Amniotic stem cell (primary cell): Measurements from ENCODE around the gene FGF18.
"Not testable (repeated sequence)": the region's sequence is repeated elsewhere in the genome, so short reads cannot be mapped to it uniquely, and the experiment has no call there.

Source experiments
- DNase-seq: peaks from one replicate; lab custom pipeline; 2025; lab: John Stamatoyannopoulos, UW

The FGF18 gene, protein sequence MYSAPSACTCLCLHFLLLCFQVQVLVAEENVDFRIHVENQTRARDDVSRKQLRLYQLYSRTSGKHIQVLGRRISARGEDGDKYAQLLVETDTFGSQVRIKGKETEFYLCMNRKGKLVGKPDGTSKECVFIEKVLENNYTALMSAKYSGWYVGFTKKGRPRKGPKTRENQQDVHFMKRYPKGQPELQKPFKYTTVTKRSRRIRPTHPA

DNA sequence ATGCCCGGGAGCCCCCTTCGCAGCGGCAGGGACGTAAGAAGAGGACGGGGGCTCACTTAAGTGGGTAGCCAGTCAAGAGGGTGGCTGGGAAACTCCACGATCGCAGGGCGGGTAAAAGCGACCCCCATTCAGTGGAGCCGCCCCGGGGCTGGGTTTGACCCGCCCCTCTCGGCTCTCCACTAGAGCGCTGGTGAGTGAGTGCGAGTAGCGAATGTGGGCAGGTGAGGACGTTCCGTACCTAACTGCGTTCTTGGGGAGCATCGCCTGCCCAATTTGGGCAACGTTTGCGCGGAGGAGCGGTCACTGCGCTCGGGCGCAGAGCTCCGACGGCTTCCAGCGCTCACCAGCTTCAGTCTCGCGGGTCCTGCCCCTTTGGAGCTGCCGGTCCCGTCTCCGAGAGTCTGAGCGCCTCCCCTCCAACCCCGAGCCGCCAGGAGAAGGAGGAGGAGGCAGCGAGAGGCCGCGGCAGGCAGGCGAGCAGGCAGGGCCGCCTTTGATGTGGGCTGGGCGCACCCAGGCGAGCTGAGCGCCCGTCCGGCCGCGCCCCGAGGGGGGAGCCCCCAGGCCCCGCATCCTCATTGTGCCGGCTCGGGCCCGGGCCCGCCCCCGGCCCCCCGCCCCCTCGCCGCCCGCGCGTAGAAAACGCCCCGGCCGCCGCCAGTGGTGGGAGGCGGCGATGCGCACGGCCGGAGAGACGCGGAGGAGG lies at the start of gene FGF18:
TSS of gene FGF18 (plus strand) at position 666 of the 706 bp plus-strand sequence. CDS start 553 bp downstream, outside the sequence.
- no peak for DNase-seq

DNA sequence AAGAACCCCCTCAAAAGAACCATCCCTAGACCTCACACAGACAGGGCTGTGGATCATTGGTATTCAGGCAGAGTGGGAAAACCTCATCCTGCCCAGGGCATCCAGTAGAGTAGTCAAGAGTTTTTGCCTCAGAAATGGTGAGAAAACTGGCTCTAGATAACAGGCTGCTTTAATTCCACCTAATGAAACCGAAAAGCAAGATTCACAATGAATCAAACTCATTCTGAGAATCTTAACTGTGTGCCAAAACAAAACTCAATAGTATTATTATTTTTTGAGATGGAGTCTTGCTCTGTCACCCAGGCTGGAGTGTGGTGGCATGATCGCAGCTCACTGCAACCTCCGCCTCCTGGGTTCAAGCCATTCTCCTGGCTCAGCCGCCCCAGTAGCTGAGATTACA lies 49.5 kb upstream of the FGF18 start:
- DNase-seq, result no peak

DNA sequence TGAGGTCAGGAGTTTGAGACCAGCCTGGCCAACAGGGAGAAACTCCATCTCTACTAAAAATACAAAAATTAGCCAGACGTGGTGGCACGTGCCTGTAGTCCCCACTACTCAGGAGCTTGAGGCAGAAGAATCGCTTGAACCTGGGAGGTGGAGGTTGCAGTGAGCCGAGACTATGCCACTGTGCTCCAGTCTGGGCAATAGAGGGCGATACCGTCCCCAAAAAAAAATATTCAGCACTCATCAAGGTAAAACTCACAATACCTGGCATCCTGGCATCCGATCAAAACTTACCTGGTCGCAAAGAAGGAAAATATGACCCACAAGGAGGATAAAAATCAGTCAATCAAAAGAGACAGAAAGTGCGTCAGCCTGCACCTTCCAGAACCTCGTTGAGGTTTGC lies 48.6 kb upstream of the FGF18 start:
- DNase-seq, result not testable (repeated sequence)

DNA sequence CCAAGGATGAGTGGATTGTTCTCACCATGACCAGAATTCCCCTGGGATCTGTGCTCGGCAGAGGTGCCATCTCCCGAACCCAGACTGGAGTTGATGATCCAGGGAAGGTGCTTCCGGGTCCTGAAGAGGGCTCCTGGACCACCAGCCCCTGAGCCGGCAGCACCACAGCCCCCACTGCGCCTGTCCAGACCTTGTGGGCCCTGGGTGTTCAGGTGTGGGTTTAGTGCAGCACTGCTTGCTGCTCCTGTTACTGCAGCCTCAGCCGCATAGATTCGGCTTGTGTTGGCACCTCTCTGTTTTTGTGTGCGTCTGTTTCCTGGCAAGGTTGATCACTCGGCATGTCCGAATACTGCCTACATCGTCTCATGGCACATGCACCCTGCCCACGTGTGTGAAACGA lies 48.1 kb upstream of the FGF18 start:
- no peak for DNase-seq

- no peak for DNase-seq
Measured at GRCh38 chr5:171379961-171380360, 39.5 kb upstream of the FGF18 start.

DNA sequence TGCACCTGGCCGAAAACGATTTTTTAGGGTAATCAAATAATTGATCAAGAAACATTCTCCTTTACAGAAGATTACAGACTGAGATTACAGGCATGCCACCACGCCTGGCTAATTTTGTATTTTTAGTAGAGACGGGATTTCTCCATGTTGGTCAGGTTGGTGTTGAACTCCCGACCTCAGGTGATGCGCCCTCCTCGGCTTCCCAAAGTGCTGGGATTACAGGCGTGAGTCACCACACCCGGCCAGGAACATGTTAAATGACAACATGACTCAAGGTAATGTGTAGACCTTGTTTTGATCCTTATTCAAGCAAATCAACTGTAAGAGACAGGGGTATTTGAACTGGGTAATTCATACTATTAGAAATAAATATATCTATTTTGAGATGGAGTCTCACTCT lies 35.0 kb upstream of the FGF18 start:
- not testable (repeated sequence) for DNase-seq

DNA sequence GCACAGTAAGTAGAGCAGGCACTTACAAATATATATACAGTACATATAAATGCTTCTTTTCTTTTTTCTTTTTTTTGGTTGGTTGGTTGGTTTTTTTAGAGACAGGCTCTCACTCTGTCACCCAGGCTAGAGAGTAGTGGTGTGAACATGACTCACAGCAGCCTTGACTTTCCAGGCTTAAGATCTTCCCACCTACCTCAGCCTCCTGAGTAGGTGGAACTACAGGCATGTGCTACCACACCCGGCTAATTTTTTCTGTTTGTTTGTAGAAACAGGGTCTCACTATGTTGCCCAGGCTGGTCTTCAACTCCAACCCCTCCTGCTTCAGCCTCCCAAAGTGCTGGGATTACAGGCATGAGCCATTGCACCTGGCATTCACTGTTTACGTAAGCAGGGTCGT lies 34.4 kb upstream of the FGF18 start:
- not testable (repeated sequence) for DNase-seq

GRCh38 chr5:171386006-171386671 lies 33.3 kb upstream of the FGF18 start:
- DNase-seq, result no peak

DNA sequence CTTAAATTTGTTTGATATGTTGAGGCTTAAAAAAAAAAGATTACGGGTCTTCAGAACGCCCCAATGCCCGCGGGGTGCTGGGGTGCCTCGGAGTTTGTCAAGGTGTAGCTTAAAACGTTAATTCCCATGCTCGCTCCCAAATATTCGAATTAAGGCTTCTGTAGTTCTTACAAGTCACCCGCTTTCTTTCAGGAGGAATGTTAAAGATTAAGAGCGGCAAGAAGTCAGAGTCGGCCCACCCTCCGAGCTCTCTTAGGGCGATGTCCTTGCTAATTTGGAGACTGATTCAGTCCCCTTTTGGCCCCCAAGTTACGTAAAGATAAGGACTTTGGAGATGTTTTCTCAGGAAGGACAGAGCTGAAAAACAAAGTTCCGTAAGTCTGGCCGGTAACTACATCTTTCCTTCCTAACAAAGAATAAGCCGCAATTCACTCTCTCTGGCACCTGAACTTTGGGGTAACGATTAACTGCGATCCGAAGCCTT lies 32.5 kb upstream of the FGF18 start:
- no peak for DNase-seq

GRCh38 chr5:171387345-171387969 lies 32.0 kb upstream of the FGF18 start, which contains the start of gene NPM1:
Gene NPM1, plus strand, starts transcription at chr5:171387849. Its CDS starts 100 bp downstream, at chr5:171387949.
- peak; percentile 93 for DNase-seq

- peak; percentile 28 for DNase-seq
Measured at GRCh38 chr5:171387970-171388815, 31.3 kb upstream of the FGF18 start.

DNA sequence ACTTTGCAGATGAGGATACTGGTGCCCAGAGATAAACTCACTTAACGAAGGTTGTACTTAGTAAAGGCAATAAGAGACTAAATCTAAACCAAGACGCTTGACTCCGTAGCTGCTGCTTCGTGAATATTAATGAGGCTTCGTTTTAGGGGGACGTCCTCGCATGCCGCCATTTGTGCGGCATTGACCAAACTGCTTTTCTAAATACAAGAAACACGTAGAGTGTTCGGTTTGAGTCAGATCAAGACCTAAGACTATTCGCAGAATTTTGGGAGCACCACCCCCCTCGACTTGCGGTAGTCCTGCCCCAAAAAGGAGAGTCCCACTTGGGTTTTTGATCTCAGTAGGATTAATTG lies 30.7 kb upstream of the FGF18 start:
- no peak for DNase-seq

DNA sequence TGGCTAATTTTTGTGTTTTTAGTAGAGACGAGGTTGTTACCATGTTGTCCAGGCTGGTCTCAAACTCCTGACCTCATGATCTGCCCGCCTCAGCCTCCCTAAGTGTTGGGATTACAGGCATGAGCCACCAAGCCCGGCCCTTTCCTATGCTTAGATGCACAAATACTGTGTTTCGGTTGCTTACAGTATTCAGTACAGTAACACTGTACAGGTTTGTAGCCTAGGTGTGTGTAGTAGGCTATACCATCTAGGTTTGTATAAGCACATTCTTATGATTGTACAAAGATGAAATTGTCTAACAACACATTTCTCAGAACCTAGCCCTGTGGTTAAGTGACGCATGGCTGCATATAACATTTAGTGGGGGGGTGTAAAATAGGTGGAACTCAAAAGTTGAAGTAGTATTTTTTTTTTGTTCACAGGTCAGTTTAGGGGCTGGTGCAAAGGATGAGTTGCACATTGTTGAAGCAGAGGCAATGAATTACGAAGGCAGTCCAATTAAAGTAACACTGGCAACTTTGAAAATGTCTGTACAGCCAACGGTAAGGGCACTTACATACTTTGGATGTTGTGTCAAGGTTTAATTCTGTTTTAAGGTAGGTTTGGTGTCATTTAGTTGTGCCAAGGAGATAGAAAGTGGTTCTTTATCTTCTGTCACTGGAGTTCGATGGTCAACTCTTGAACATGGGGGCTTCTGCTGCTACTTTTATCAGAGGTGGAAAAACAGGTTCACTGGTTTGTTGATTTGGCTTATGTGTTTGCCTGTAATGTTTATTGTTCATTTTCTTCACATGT lies 28.4 kb upstream of the FGF18 start:
- no peak for DNase-seq

DNA sequence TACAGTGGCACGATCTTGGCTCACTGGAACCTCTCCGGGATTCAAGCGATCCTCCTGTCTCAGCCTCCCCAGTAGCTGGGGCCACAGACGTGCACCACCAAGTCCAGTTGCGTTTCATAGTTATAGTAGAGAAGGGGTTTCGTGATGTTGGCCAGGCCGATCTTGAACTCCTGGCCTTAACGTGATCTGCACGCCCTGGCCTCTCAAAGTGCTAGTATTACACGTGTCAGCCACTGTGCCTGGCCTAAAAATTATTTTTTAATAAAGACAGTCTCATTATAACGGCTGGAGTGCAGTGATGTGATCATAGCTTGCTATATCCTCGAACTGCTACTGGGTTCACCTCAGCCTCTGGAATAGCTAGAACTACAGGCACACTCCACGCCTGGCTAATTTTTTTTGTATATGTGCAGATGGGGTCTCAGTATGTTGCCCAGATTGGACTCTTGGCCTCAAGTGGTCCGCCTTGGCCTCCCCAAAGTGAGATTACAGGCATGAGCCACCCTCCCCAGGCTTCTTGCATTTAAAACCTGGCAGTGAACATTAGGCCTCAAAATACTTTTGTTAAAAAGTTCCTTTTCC lies 27.4 kb upstream of the FGF18 start:
- no peak for DNase-seq

DNA sequence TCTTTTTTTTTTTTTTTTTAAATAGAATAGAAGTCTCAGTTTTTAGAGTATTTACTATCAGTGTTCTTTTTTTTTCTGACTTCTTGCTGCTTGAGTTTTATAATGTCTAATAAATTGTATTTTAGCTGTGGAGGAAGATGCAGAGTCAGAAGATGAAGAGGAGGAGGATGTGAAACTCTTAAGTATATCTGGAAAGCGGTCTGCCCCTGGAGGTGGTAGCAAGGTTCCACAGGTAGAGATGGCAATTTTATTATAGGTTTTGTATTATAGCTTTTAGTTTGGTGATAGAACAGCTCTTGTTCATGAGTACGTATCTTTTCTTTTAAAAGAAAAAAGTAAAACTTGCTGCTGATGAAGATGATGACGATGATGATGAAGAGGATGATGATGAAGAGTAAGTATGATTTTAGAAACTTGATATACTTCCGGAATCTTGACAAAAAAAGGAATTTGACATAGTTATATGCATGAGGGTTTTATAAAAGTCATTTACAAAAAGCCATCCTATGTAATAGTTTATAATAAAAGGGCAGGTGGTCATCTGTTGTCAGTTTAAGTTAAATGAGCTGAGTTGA lies 26.8 kb upstream of the FGF18 start:
- DNase-seq, result no peak

GRCh38 chr5:171395042-171395441 lies 24.4 kb upstream of the FGF18 start:
- no peak for DNase-seq

- not testable (repeated sequence) for DNase-seq
Measured at GRCh38 chr5:171396583-171396982, 22.9 kb upstream of the FGF18 start.

DNA sequence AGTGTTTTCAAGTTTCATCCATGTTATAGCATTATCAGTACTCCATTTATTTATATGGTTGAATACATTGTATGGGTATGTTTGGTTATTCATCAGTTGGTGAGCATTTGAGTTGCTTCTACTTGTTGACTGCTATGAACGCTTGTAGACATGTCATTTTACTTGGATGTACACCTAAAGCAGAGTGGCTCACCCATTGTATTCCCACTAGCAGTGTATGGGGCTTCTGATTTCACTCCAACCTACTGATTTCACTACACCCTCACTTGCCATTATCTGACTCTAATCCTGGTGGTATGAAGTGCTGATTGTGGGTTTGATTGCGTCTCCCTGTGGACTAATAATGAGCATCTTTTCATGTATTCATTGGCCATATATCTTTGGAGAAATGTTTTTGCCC lies 22.3 kb upstream of the FGF18 start:
- no peak for DNase-seq

DNA sequence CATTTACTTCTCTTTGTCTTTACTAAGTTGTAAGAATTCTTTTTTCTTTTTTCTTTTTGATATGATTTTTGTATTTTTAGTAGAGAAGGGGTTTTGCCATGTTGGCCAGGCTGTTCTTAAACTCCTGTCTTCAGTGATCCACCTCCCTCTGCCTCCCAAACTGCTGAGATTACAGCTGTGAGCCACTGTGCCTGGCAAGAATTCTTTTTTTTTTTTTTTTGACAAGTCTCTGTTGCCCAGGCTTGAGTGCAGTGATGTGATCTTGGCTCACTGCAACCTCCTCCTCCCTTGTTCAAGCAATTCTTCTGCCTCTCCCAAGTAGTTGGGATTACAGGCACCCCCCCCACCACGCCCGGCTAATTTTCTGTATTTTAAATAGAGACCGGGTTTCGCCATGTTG lies 21.8 kb upstream of the FGF18 start:
- no peak for DNase-seq

DNA sequence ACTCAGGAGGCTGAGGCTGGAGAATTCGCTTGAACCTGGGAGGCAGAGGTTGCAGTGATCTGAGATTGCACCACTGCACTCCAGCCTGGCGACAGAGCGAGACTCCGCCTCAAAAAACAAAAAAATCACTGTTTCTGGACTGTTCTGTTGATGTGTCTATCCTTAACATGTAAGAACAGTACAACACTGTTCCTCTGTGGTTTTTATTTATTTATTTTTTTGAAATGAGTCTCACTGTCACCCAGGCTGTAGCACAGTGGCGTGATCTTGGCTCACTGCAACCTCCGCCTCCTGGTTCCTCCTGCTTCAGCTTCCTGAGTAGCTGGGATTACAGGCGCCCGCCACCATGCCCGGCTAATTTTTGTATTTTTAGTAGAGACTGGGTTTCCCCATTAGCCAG lies 20.8 kb upstream of the FGF18 start:
- not testable (repeated sequence) for DNase-seq
